CD4-positive, alpha-beta T cell (primary cell): Measurements from ENCODE around the gene RNF152. TPM values are rescaled to one million over a fixed set of nuclear protein-coding genes. Genes with fewer than 3 reads are reported as not detected.
"Not testable (repeated sequence)": the region's sequence is repeated elsewhere in the genome, so short reads cannot be mapped to it uniquely, and the experiment has no call there.

Experiments
- ATAC-seq: fragments of 200-7000 bp; cut with Tn5 transposase; one replicate; pipeline ENCODE4 v1.10.0; 2022; ENCODE audit warnings: mild to moderate bottlenecking; ENCODE audit not compliant: poor library complexity
- CTCF ChIA-PET: fragments of 350-600 bp; sonication (Branson Sonifier 250); formaldehyde crosslinking; loops from one replicate; lab custom pipeline; 2021; ENCODE audit warnings: antibody characterized with exemption, inconsistent platforms; lab: Charles Lee
- POLR2A ChIA-PET: fragments of 350-600 bp; sonication (Branson Sonifier 250); formaldehyde crosslinking; loops from one replicate; lab custom pipeline; 2021; ENCODE audit warnings: antibody characterized with exemption, inconsistent platforms; lab: Charles Lee
- DNase-seq, 14 experiments: peaks; one replicate each; pipeline ENCODE4 v3.0.0-alpha.2; 2013 to 2020; ENCODE audit warnings: mixed read lengths in 2 of 14
- H3K27ac ChIP-seq, 2 donors: one replicate each; pipeline versions ENCODE4 v1.5.1 to v1.7.0; 2013; ENCODE audit warnings: low read length in 2 of 2, low read depth in 1 of 2, mild to moderate bottlenecking in 1 of 2
- H3K27me3 ChIP-seq, 2 experiments: 1 replicate in 1 of 2; 2 replicates in 1 of 2; pipeline versions ENCODE4 v1.6.1 to v1.7.0; 2013; ENCODE audit warnings: low read length in 2 of 2, control low read depth in 1 of 2, mild to moderate bottlenecking in 1 of 2, moderate library complexity in 1 of 2; ENCODE audit not compliant: insufficient read depth in 2 of 2, control insufficient read depth in 1 of 2
- H3K36me3 ChIP-seq: one replicate; pipeline ENCODE4 v1.6.1; 2013; ENCODE audit warnings: low read length, control low read depth; ENCODE audit not compliant: insufficient read depth
- H3K4me1 ChIP-seq: one replicate; pipeline ENCODE4 v1.6.1; 2013; ENCODE audit warnings: low read length, control low read depth; ENCODE audit not compliant: insufficient read depth
- H3K4me3 ChIP-seq: one replicate; pipeline ENCODE4 v1.5.1; 2013; ENCODE audit warnings: mild to moderate bottlenecking, low read length, moderate library complexity
- H3K9me3 ChIP-seq, 2 experiments: 1 replicate in 1 of 2; 2 replicates in 1 of 2; pipeline versions ENCODE4 v1.6.1 to v1.7.0; 2013; ENCODE audit warnings: low read length in 2 of 2, mild to moderate bottlenecking in 2 of 2, control low read depth in 1 of 2, moderate library complexity in 1 of 2; ENCODE audit not compliant: control insufficient read depth in 1 of 2, insufficient read depth in 1 of 2
- H3K27ac Mint-ChIP-seq: one replicate; pipeline ENCODE4 v1.8.0; 2020; ENCODE audit warnings: mixed read lengths
- H3K27me3 Mint-ChIP-seq: one replicate; pipeline ENCODE4 v1.8.0; 2021; ENCODE audit warnings: mixed read lengths
- H3K36me3 Mint-ChIP-seq: one replicate; pipeline ENCODE4 v1.8.0; 2021; ENCODE audit warnings: low read depth, mixed read lengths
- H3K4me1 Mint-ChIP-seq: one replicate; pipeline ENCODE4 v1.8.0; 2021; ENCODE audit warnings: low read depth, mixed read lengths
- H3K4me3 Mint-ChIP-seq: one replicate; pipeline ENCODE4 v1.8.0; 2020; ENCODE audit warnings: mild to moderate bottlenecking, mixed read lengths
- H3K9me3 Mint-ChIP-seq: one replicate; pipeline ENCODE4 v1.8.0; 2020; ENCODE audit warnings: mixed read lengths
- CTCF ChIP-seq: fragments of 200-600 bp; IDR thresholded peaks from one replicate; pipeline ENCODE4 v1.8.0; 2022; ENCODE audit warnings: antibody characterized with exemption, mild to moderate bottlenecking
- intact Hi-C, 2 experiments: fragments of 100-400 bp; cut with DNase I in 1 of 2; cut with micrococcal nuclease in 1 of 2; formaldehyde crosslinking; loops; one replicate each; pipeline versions ENCODE4 v1.15.1 to v1.9.0; 2023 to 2025; cut with DNase I, micrococcal nuclease
- total RNA-seq, 174 experiments: library from RNA in 2 of 174; stranded (reverse) in 2 of 174; gene quantifications; one replicate each; pipeline ENCODE4 v1.2.3 and lab custom pipeline; 2021 to 2026

Gene RNF152
- total RNA-seq, 2 experiments from 2014 or later, result 0.60 to 1.0 TPM

DNA sequence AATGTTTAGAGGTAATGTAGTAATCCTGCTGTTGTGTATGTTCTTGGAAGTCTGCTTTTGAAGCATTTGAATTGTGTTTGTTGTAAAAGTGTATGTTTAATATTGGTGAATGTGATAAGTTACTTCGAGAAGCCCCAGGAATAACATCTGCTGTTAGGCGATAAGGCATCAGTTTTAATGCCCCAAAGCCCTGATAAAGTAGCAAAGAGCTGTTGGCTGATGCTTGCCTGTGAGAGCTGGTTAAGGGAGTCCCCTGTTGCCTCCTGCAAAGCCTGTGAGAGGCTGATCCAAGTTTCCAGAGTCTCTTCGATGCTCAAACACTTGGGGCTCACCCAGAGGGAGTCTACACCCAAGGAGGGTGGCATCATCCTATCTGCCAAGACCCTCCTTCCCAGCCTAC, 110.3 kb downstream of the RNF152 start:
- H3K27me3 ChIP-seq, result no peaks in the 10 kb centered on the region
- H3K4me3 ChIP-seq, result no peak overlapping the region
- peaks cover 0 to under 1% of the 10 kb centered on the region in 2 experiments for H3K9me3 ChIP-seq
- Mint-ChIP-seq H3K36me3 (no peaks in the 10 kb centered on the region), H3K27ac (no peak overlapping the region), H3K9me3 (peaks cover 3% of the 10 kb centered on the region), H3K4me3 (no peak overlapping the region), H3K27me3 (no peaks in the 10 kb centered on the region), H3K4me1 (no peaks in the 10 kb centered on the region)
- no peaks in the 10 kb centered on the region for H3K36me3 ChIP-seq
- TF ChIP-seq CTCF, result no peak
- ATAC-seq (no peak), DNase-seq (no peak)
- ChIA-PET POLR2A (no interaction called here), CTCF (no interaction called here)
- intact Hi-C loops, result no loop called here
- H3K4me1 ChIP-seq, result no peaks in the 10 kb centered on the region
- H3K27ac ChIP-seq, result no peak overlapping the region

DNA sequence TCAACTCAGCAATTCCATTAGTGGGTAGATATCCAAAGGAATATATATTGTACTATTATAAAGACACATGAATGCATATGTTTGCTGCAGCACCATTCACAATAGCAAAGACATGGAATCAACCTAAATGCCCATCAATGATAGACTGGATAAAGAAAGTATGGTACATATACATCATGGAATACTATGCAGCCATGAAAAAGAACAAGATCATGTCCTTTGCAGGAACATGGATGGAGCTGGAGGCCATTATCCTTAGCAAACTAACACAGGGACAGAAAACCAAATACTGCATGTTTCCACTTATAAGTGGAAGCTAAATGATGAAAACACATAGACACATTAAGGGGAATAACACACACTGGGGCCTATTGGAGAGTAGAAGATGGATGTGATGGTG, 116.6 kb downstream of the RNF152 start:
- H3K9me3 ChIP-seq, H3K27ac Mint-ChIP-seq, DNase-seq, CTCF ChIA-PET, H3K4me1 Mint-ChIP-seq, H3K27ac ChIP-seq, H3K4me3 Mint-ChIP-seq, POLR2A ChIA-PET, H3K9me3 Mint-ChIP-seq, H3K36me3 Mint-ChIP-seq, intact Hi-C loops, H3K27me3 Mint-ChIP-seq, H3K36me3 ChIP-seq, ATAC-seq, H3K27me3 ChIP-seq, H3K4me1 ChIP-seq, H3K4me3 ChIP-seq: not testable (repeated sequence)

- CTCF ChIA-PET, result interaction anchor here (1.4 kb wide), 1 partner anchor 17 kb away, joined by 3 read pairs; no protein-coding TSS in a partner anchor
- intact Hi-C loops, result no loop called here
Measured at GRCh38 chr18:61774846-61775245, 118.0 kb downstream of the RNF152 start.

More at GRCh38 chr18:61774846-61775245, 118.0 kb downstream of the RNF152 start:
- POLR2A ChIA-PET, result no interaction called here
- no peak overlapping the region for H3K4me3 Mint-ChIP-seq
- no peak for TF ChIP-seq CTCF
- H3K36me3 ChIP-seq, result no peaks in the 10 kb centered on the region
- no peaks in the 10 kb centered on the region for H3K4me1 ChIP-seq
- no peak overlapping the region for H3K27ac ChIP-seq
- no peak for ATAC-seq
- H3K27me3 ChIP-seq, result no peaks in the 10 kb centered on the region
- peaks cover 6% of the 10 kb centered on the region for H3K9me3 Mint-ChIP-seq
- no peaks in the 10 kb centered on the region for H3K36me3 Mint-ChIP-seq
- H3K27me3 Mint-ChIP-seq, result no peaks in the 10 kb centered on the region
- H3K4me3 ChIP-seq, result no peak overlapping the region
- H3K27ac Mint-ChIP-seq, result no peak overlapping the region
- no peaks in the 10 kb centered on the region for H3K4me1 Mint-ChIP-seq
- DNase-seq, result no peak
- H3K9me3 ChIP-seq, result peaks cover 0 to 5% of the 10 kb centered on the region in 2 experiments
